Gastroesophageal sphincter (tissue), 4 donors: ENCODE data around the gene IL6ST. TPM values are rescaled to one million over a fixed set of nuclear protein-coding genes. Genes with fewer than 3 reads are reported as not detected.
A peak's percentile ranks its signal among the peaks of the same experiment; 100 is the strongest.

Experiments used
- ATAC-seq: fragments of 150-250 bp; one replicate; pipeline ENCODE4 v1.9.1; 2016; ENCODE audit warnings: mild to moderate bottlenecking, moderate library complexity
- H3K27ac ChIP-seq, 4 donors: fragments of 200-600 bp; sonication (generic) in 3 of 4; 1 replicate in 3 of 4; 2 replicates in 1 of 4; pipeline ENCODE4 v1.5.1; 2016 to 2019
- H3K27me3 ChIP-seq: fragments of 200-600 bp; sonication (generic); one replicate; pipeline ENCODE4 v1.5.1; 2019
- H3K36me3 ChIP-seq, 2 donors: fragments of 200-600 bp; sonication (generic); one replicate each; pipeline ENCODE4 v1.5.1; 2019; ENCODE audit warnings: control low read depth in 1 of 2
- H3K4me1 ChIP-seq, 3 donors: fragments of 200-600 bp; sonication (generic); 1 replicate in 2 of 3; 2 replicates in 1 of 3; pipeline ENCODE4 v1.5.1; 2016 to 2019; ENCODE audit warnings: control low read depth in 2 of 3
- H3K4me3 ChIP-seq, 2 donors: fragments of 200-600 bp; sonication (generic); one replicate each; pipeline ENCODE4 v1.5.1; 2019; ENCODE audit warnings: mild to moderate bottlenecking in 1 of 2, moderate library complexity in 1 of 2
- H3K9me3 ChIP-seq, 3 donors: fragments of 200-600 bp; sonication (generic); one replicate each; pipeline ENCODE4 v1.5.1; 2017 to 2019; ENCODE audit warnings: control low read depth in 2 of 3
- EP300 ChIP-seq: sonication (generic); formaldehyde crosslinking; IDR thresholded peaks from one replicate; pipeline ENCODE4 v1.6.1; 2017; ENCODE audit warnings: antibody characterized with exemption, mild to moderate bottlenecking
- POLR2A ChIP-seq, 2 donors: fragments of 450-650 bp; IDR thresholded peaks; one replicate each; pipeline ENCODE4 v1.6.1; 2017; ENCODE audit warnings: antibody characterized with exemption in 2 of 2, mild to moderate bottlenecking in 2 of 2, moderate library complexity in 1 of 2
- POLR2AphosphoS5 ChIP-seq: sonication (generic); formaldehyde crosslinking; IDR thresholded peaks from one replicate; pipeline ENCODE4 v1.6.1; 2017; ENCODE audit warnings: antibody characterized with exemption
- WGBS, 2 donors: methylation state at CpG; one replicate each; pipeline ENCODE4 v1.1.5; 2018; ENCODE audit warnings: low coverage in 1 of 2; 5-methylcytosine and 5-hydroxymethylcytosine counted together
- total RNA-seq, 4 donors: library from RNA; depleted of rRNA; stranded (reverse); fragments of >200 nt; gene quantifications; one replicate each; pipeline ENCODE4 v1.1.0, GENCODE V29; 2016
- TF ChIP-seq, protein P1 (sequence below), 4 experiments: fragments of 200-600 bp in 2 of 4; fragments of 450-650 bp in 2 of 4; sonication (generic) in 1 of 4; IDR thresholded peaks; one replicate each; pipeline ENCODE4 v1.5.1; 2017 to 2019; ENCODE audit warnings: antibody characterized with exemption in 4 of 4, mild to moderate bottlenecking in 2 of 4, moderate library complexity in 2 of 4

Gene IL6ST
- total RNA-seq, 4 donors from 2014 or later, result 351 to 761 (median 435) TPM

DNA sequence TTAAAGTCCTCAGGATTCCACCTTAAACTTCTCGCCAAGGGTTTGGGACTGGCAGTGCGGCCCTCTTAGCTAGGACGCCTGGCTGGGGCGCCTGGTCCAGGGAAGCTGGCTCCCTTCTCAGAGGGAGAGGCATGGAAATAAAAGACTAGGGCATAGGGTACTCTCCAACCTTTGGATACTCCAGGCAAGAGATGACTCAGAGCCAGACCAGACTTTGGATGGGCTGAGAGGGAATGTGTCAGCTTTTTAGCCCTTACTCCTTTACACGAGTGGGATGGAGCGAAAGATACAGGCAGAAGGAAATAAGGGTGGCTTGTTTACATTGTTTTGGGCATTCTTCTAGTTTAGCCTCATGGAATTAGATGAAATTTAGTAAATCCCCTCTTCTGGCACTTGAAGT lies 95.4 kb downstream of the IL6ST start:
- Histone ChIP-seq H3K27me3 (peaks cover 5% of the 10 kb centered on the region), H3K4me3 (no peak overlapping the region), H3K36me3 (no peaks in the 10 kb centered on the region), H3K4me1 (no peaks in the 10 kb centered on the region), H3K9me3 (no peaks in the 10 kb centered on the region), H3K27ac (no peak overlapping the region)
- WGBS, 2 donors, result 83 to 92% methylated on average over 2 to 6 of the region's 6 CpGs
- TF ChIP-seq POLR2A (IDR thresholded peaks at IDR 0.05) (no peak), POLR2AphosphoS5 (no peak), EP300 (no peak)
- TF ChIP-seq, protein P1, sequence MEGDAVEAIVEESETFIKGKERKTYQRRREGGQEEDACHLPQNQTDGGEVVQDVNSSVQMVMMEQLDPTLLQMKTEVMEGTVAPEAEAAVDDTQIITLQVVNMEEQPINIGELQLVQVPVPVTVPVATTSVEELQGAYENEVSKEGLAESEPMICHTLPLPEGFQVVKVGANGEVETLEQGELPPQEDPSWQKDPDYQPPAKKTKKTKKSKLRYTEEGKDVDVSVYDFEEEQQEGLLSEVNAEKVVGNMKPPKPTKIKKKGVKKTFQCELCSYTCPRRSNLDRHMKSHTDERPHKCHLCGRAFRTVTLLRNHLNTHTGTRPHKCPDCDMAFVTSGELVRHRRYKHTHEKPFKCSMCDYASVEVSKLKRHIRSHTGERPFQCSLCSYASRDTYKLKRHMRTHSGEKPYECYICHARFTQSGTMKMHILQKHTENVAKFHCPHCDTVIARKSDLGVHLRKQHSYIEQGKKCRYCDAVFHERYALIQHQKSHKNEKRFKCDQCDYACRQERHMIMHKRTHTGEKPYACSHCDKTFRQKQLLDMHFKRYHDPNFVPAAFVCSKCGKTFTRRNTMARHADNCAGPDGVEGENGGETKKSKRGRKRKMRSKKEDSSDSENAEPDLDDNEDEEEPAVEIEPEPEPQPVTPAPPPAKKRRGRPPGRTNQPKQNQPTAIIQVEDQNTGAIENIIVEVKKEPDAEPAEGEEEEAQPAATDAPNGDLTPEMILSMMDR (IDR thresholded peaks at IDR 0.05), result no peak
- no peak for ATAC-seq

DNA sequence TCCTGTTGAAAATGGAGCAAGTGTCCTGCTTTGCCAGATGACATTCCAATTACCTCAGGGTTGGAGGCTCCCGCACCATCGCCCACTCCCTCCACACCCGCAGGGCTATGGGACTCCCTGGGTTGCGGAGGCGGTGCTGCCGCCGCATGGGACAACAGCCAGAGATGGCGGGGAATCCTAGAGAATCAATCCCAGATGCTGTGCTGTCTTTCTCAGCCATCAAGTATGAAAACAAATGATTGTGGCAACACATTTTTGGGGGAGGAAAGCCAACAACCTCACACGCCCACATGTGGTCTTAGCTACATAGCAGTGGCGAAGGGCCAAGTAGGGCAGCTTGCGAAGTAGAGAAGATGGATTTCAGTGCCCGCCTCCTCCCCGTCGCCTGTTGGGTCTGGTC lies 96.9 kb downstream of the IL6ST start:
- H3K4me3 ChIP-seq, result no peak overlapping the region

DNA sequence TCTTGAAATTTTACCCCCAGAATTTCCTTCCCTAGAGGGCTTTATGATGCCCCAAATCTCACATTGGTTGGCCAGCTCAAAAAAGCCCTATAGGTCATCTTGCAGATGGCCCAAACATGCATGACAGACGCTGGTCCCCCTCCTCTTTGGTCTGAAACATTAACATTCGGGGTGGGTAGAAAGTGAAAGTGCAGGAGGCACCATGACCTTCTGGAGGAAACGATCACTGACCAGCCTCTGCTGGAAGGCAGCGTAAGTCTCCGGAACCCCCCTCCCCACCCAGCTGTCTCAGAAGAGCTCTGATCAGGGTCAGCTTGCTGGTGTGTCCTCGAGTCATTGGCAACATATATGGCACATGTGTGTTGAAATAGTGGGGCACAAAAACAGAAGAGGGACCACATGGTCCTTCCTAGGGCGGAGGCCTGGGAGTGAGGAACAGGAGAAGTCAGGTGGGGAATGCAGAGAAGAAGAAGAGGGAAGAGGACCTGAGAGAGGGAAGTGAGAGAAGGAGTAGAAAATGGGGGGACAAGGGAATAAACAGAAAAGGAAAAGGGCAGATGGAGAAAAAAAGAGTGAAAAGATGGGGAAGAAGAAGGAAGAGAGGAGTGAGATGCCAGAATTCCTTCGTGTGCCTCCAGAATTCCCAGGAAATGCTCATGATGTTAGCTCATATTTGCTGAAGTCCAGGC lies 97.4 kb downstream of the IL6ST start:
- H3K27me3 ChIP-seq, result peaks cover 5% of the 10 kb centered on the region
- H3K4me3 ChIP-seq, result no peak overlapping the region
- H3K36me3 ChIP-seq, result no peaks in the 10 kb centered on the region
- no peak for ATAC-seq
- TF ChIP-seq, protein P1 (IDR thresholded peaks at IDR 0.05), result no peak
- TF ChIP-seq POLR2AphosphoS5 (no peak), POLR2A (IDR thresholded peaks at IDR 0.05) (no peak), EP300 (no peak)
- H3K27ac ChIP-seq, result no peak overlapping the region
- no peaks in the 10 kb centered on the region for H3K9me3 ChIP-seq
- 67 to 77% methylated on average over 4 to 8 of the region's 8 CpGs for WGBS, 2 donors
- no peaks in the 10 kb centered on the region for H3K4me1 ChIP-seq

More for the DNA sequence above, 96.9 kb downstream of the IL6ST start:
- H3K27me3 ChIP-seq, result peaks cover 5% of the 10 kb centered on the region
- ATAC-seq, result peak; percentile 83
- WGBS, 2 donors, result 48 to 55% methylated on average over 5 to 7 of the region's 14 CpGs
- no peaks in the 10 kb centered on the region for H3K4me1 ChIP-seq
- no peaks in the 10 kb centered on the region for H3K36me3 ChIP-seq
- no peaks in the 10 kb centered on the region for H3K9me3 ChIP-seq
- TF ChIP-seq, protein P1 (IDR thresholded peaks at IDR 0.05), result no peak
- TF ChIP-seq EP300 (no peak), POLR2AphosphoS5 (no peak), POLR2A (IDR thresholded peaks at IDR 0.05) (no peak)
- no peak overlapping the region for H3K27ac ChIP-seq

DNA sequence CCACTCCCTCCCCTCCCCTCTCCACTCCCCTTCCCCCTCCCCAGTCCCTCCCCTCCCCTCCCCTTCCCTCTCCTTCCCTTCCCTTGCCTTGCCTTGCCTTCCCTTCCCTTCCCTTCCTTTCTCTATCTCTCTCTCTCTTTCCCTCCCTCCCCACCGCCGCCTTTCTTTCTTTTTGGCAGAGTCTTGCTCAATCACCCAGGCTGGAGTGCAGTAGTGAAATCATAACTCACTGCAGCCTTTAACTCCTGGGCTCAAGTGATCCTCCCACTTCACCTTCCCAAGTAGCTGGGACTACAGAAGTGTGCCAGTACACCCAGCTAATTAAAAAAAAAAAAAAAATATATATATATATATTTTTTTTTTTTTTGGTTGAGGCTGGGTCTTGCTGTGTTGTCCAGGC lies 98.1 kb downstream of the IL6ST start:
- no peak for ATAC-seq
- Histone ChIP-seq H3K27me3 (peaks cover 5% of the 10 kb centered on the region), H3K4me3 (no peak overlapping the region), H3K9me3 (no peaks in the 10 kb centered on the region), H3K4me1 (no peaks in the 10 kb centered on the region), H3K36me3 (no peaks in the 10 kb centered on the region), H3K27ac (no peak overlapping the region)
- no CpG with 5 or more reads among the region's 2 CpGs for WGBS, 2 donors
- no peak for TF ChIP-seq POLR2A (IDR thresholded peaks at IDR 0.05)
- TF ChIP-seq POLR2AphosphoS5, result no peak
- TF ChIP-seq EP300, result no peak
- TF ChIP-seq, protein P1 (IDR thresholded peaks at IDR 0.05), result no peak

DNA sequence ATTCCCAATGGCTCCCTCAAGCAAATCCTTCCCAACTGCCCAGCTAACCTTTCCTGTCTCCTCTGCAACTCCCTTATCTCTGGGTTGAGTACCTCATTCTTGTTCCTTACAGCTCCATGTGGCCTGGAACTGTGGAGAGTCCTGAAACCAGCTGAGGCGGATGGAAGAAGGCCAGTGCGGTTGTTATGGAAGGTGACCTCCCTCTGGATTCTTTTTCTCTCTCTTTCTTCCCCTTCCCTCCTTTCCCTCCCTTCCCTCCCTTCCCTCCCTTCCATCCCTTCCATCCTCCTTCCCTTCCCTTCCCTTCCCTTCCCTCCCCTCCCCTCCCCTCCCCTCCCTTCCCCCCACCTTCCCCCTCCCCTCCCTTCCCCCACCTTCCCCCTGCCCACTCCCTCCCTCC lies 98.5 kb downstream of the IL6ST start:
- H3K27ac ChIP-seq, result no peak overlapping the region
- 86% methylated on average over 2 of the region's 2 CpGs; no CpG with 5 or more reads in 1 of the 2 donors for WGBS, 2 donors
- H3K27me3 ChIP-seq, result peaks cover 5% of the 10 kb centered on the region
- no peaks in the 10 kb centered on the region for H3K4me1 ChIP-seq
- TF ChIP-seq, protein P1 (IDR thresholded peaks at IDR 0.05), result no peak
- no peak for TF ChIP-seq POLR2A (IDR thresholded peaks at IDR 0.05)
- no peak for TF ChIP-seq EP300
- TF ChIP-seq POLR2AphosphoS5, result no peak
- no peaks in the 10 kb centered on the region for H3K9me3 ChIP-seq
- no peak for ATAC-seq
- H3K4me3 ChIP-seq, result no peak overlapping the region
- H3K36me3 ChIP-seq, result no peaks in the 10 kb centered on the region
